Loucy (cell line): Measurements from ENCODE around the gene STX8.

Experiments used
- H2AFZ ChIP-seq: fragments of 200-600 bp; sonication (generic); 2 replicates; pipeline ENCODE4 v1.6.0; 2016; ENCODE audit warnings: antibody characterized with exemption, mild to moderate bottlenecking, low read length, moderate library complexity
- H3F3A ChIP-seq: fragments of 200-600 bp; 2 replicates; pipeline ENCODE4 v1.6.0; 2016; ENCODE audit warnings: antibody characterized with exemption, low read depth, mild to moderate bottlenecking
- H3K27me3 ChIP-seq: fragments of 200-600 bp; sonication (generic); 2 replicates; pipeline ENCODE4 v1.6.1; 2014; ENCODE audit warnings: low read length, mild to moderate bottlenecking; ENCODE audit not compliant: insufficient read depth, poor library complexity, severe bottlenecking
- H3K36me3 ChIP-seq: fragments of 200-600 bp; sonication (generic); 2 replicates; pipeline ENCODE4 v1.6.1; 2016; ENCODE audit warnings: low read length; ENCODE audit not compliant: insufficient read depth
- H3K4me1 ChIP-seq: fragments of 200-600 bp; sonication (generic); 2 replicates; pipeline ENCODE4 v1.5.1; 2014; ENCODE audit warnings: low read length, mild to moderate bottlenecking; ENCODE audit not compliant: insufficient read depth, poor library complexity, severe bottlenecking
- H3K4me2 ChIP-seq: fragments of 200-600 bp; sonication (generic); 2 replicates; pipeline ENCODE4 v1.6.0; 2014; ENCODE audit warnings: antibody characterized with exemption, low read length, low read depth, mild to moderate bottlenecking; ENCODE audit not compliant: poor library complexity, severe bottlenecking
- H3K4me3 ChIP-seq: fragments of 200-600 bp; sonication (generic); 2 replicates; pipeline ENCODE4 v1.5.1; 2014; ENCODE audit warnings: low read length, mild to moderate bottlenecking, mixed read lengths; ENCODE audit not compliant: poor library complexity, severe bottlenecking
- H3K79me2 ChIP-seq: fragments of 200-600 bp; sonication (generic); 2 replicates; pipeline ENCODE4 v1.6.1; 2014; ENCODE audit warnings: low read length; ENCODE audit not compliant: insufficient read depth
- H3K9ac ChIP-seq: fragments of 200-600 bp; sonication (generic); 2 replicates; pipeline ENCODE4 v1.6.0; 2014; ENCODE audit warnings: mild to moderate bottlenecking, low read depth, low read length, moderate library complexity; ENCODE audit not compliant: poor library complexity, severe bottlenecking
- H3K9me2 ChIP-seq: fragments of 200-600 bp; sonication (generic); replicated peaks from 2 replicates; pipeline ENCODE4 v1.6.1; 2016; ENCODE audit warnings: low read depth, low read length, mixed read lengths
- H3K9me3 ChIP-seq: fragments of 200-600 bp; sonication (generic); 2 replicates; pipeline ENCODE4 v1.6.1; 2014; ENCODE audit warnings: mild to moderate bottlenecking, antibody characterized with exemption, low read length, low read depth; ENCODE audit not compliant: insufficient read depth
- H4K20me1 ChIP-seq: fragments of 200-600 bp; sonication (generic); 2 replicates; pipeline ENCODE4 v1.6.0; 2014; ENCODE audit warnings: antibody characterized with exemption, low read length, mild to moderate bottlenecking; ENCODE audit not compliant: insufficient read depth, poor library complexity, severe bottlenecking
- EZH2phosphoT487 ChIP-seq: fragments of 200-600 bp; IDR thresholded peaks from 2 replicates; pipeline ENCODE4 v1.6.1; 2018; ENCODE audit warnings: antibody characterized with exemption, mild to moderate bottlenecking, moderate library complexity, borderline replicate concordance
- TF ChIP-seq, protein P1 (sequence below): fragments of 200-600 bp; sonication (generic); conservative IDR thresholded peaks from 2 replicates; pipeline ENCODE4 v1.5.1; 2014; ENCODE audit warnings: mild to moderate bottlenecking, antibody characterized with exemption, low read length

STX8 gene

DNA sequence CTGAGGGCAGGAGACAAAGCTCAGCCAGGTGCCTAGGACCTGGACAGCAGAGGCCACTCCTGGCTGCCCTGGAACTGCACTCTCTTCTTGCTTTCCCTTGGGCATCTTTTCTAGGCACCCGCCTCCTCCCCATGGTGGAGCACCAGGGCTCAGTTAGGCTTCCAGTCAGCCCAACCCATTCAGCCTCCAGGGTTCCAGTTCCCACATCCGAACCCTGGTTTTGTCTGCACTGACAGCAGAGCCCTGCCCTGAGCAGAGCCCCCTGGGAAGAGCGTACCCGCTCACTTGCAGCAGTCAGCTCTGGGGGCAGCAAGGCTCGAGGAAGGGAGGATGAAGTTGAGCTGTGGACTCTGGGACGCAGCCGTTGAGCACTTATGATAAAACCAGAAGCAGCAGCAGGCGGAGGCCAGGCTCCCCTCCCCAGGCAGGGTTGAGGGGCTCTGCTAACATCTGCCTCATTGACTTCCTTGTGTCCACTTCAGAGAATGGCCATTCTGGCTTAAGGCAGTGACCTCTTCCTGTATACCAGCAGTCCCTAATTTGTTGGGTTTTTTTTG, 341.2 kb downstream of the STX8 start:
- Histone ChIP-seq H2AFZ (no peak overlapping the region), H3K9me3 (no peaks in the 10 kb centered on the region), H3F3A (no peaks in the 10 kb centered on the region), H3K4me2 (no peak overlapping the region), H3K27me3 (no peaks in the 10 kb centered on the region), H3K36me3 (no peaks in the 10 kb centered on the region), H3K4me3 (no peak overlapping the region), H3K9ac (no peak overlapping the region), H4K20me1 (no peaks in the 10 kb centered on the region), H3K9me2 (no peaks in the 10 kb centered on the region), H3K79me2 (no peaks in the 10 kb centered on the region), H3K4me1 (no peaks in the 10 kb centered on the region)
- TF ChIP-seq, protein P1, sequence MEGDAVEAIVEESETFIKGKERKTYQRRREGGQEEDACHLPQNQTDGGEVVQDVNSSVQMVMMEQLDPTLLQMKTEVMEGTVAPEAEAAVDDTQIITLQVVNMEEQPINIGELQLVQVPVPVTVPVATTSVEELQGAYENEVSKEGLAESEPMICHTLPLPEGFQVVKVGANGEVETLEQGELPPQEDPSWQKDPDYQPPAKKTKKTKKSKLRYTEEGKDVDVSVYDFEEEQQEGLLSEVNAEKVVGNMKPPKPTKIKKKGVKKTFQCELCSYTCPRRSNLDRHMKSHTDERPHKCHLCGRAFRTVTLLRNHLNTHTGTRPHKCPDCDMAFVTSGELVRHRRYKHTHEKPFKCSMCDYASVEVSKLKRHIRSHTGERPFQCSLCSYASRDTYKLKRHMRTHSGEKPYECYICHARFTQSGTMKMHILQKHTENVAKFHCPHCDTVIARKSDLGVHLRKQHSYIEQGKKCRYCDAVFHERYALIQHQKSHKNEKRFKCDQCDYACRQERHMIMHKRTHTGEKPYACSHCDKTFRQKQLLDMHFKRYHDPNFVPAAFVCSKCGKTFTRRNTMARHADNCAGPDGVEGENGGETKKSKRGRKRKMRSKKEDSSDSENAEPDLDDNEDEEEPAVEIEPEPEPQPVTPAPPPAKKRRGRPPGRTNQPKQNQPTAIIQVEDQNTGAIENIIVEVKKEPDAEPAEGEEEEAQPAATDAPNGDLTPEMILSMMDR = no peak
- TF ChIP-seq EZH2phosphoT487 = no peak

DNA sequence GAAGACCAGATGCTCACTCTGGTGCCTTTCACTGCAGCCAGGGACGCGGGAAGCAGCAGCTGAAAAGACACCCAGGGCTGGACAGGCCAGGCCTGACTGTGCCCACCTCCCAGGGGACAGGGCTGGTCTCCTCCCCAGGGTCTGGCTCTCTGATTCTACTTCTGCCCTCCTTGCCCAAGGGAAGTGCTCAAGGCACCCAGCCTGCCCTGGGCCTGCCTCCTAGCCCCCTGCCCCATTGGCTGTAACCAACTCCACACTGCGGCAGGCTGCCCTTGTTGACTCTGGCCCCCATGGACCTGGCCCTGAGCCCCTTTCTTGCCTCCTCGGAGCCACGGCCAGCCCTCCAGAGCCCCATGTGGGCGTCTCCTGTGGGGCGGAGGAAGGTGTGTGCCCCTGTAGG, 341.9 kb downstream of the STX8 start:
- H3K79me2 ChIP-seq = no peaks in the 10 kb centered on the region
- H4K20me1 ChIP-seq = no peaks in the 10 kb centered on the region

DNA sequence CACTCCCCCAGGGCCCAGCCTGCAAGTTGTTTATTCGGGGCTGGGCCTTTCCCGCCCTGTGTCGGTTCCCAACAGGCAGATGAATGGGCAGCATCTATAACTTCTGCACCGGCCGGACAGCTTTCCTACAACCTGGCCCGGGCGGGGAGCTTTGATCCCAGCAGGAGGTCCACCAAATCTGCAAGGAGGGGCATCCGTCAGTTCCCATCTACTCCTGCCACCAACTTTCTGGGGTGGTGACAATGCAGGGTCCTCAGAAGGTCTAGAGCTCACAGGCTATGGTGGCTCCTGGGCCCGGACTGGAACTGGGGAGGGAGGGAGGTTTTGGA, 342.4 kb downstream of the STX8 start:
- Histone ChIP-seq H3K4me3 (no peak overlapping the region), H3F3A (no peaks in the 10 kb centered on the region), H3K9me3 (no peaks in the 10 kb centered on the region), H3K4me1 (no peaks in the 10 kb centered on the region), H4K20me1 (no peaks in the 10 kb centered on the region), H2AFZ (no peak overlapping the region), H3K27me3 (no peaks in the 10 kb centered on the region), H3K36me3 (no peaks in the 10 kb centered on the region), H3K4me2 (no peak overlapping the region), H3K79me2 (no peaks in the 10 kb centered on the region), H3K9me2 (no peaks in the 10 kb centered on the region), H3K9ac (no peak overlapping the region)
- TF ChIP-seq EZH2phosphoT487 = no peak
- TF ChIP-seq, protein P1 = no peak

More for the DNA sequence above, 341.9 kb downstream of the STX8 start:
- Histone ChIP-seq H3K4me2 (no peak overlapping the region), H3K27me3 (no peaks in the 10 kb centered on the region), H3K4me1 (no peaks in the 10 kb centered on the region), H3K9me2 (no peaks in the 10 kb centered on the region), H3K4me3 (no peak overlapping the region), H3K9me3 (no peaks in the 10 kb centered on the region), H3F3A (no peaks in the 10 kb centered on the region), H3K9ac (no peak overlapping the region), H3K36me3 (no peaks in the 10 kb centered on the region), H2AFZ (no peak overlapping the region)
- no peak for TF ChIP-seq EZH2phosphoT487
- TF ChIP-seq, protein P1 = no peak
